ENCODE results near the gene TRAF7.
"Not testable (repeated sequence)": the region's sequence is repeated elsewhere in the genome, so short reads cannot be mapped to it uniquely, and the experiment has no call there.

Gene TRAF7

DNA sequence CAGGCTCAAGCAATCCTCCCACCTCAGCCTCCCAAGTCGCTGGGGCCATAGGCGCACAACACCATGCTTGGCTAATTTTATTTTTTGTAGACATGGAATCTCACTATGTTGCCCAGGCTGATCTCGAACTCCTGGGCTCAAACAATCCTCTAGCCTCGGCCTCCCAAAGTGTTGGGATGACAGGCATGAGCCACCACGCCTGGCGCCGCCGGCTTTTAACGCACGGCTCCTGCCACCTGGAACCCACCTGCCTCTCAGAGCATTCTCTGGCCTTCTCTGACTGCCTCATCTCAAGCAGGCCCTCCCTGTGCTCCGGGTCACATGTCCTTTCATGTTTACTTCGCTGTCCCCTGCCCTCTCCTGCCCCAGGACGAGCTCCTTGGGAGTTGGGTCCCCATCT lies 30.5 kb downstream of the TRAF7 start:
- no peak for DNase-seq

DNA sequence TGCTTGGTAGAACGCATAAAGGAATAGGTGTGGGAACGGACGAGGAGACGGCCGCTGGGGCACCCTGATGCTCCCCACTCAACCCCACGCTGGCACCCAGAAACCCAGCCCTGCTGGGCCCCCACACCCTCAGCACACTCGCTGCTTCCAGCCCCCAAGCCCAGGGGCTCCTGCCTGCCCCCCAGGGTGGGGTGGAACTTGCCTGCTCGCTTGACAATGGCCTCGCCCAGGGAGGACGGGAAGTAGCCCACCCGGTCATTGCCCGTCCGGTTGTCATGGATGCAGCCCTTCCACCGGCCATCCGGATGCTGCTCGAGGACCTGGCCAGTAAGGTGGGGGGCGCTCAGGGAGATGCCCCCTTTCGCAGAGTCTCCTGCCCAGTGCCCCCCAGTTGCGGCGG lies 30.9 kb downstream of the TRAF7 start:
- DNase-seq: no peak

DNA sequence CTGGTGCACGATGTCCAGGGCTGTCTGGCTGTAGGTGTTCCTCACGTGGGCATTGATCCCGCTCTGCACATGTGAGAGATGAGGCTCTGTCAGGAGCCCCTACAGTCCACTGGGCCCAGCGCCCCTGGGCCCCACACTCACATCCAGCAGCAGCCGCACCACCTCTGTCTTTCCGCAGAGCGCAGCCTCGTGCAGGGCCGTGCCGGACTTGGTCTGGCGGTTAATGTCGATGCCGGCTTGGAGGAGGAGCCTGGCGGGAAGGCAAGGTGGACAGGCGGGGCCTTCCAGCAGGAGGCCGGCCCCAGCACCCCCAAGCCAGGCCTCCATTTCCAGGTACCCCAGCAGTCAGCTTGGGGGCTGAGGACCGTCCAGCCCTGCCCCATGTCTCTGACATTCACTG lies 31.6 kb downstream of the TRAF7 start:
- DNase-seq: no peak

- DNase-seq: no peak
Observed at GRCh38 chr16:2188395-2188794, 32.8 kb downstream of the TRAF7 start.

DNA sequence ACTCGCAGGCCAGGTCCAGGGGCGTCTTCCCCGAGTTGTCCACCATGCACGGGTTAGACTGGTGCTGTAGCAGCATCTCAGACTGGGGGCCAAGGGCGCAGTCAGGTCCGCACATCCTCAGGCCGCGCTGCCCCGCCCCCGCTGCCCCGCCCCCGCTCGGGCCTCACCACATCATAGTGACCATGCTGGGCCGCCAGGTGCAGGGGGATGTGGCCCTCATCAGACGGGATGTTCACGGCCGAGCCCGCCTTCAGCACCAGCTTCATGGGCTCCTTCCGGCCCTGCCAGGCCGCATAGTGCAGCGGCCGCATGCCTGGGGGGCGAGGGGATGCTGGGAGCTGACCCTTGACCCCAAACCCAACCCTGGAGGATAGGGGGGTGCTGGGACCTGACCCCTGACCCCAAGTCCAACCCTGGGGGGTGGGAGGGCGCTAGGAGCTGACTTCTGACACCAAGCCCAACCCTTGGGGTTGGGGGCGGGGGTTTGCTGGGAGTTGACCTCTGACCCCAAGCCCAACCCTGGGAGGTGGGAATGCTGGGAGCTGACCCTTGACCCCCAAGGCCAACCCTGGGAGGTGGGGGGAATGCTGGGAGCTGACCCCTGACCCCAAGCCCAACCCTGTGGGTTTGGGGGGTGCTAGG lies 33.8 kb downstream of the TRAF7 start:
- DNase-seq: no peak

DNA sequence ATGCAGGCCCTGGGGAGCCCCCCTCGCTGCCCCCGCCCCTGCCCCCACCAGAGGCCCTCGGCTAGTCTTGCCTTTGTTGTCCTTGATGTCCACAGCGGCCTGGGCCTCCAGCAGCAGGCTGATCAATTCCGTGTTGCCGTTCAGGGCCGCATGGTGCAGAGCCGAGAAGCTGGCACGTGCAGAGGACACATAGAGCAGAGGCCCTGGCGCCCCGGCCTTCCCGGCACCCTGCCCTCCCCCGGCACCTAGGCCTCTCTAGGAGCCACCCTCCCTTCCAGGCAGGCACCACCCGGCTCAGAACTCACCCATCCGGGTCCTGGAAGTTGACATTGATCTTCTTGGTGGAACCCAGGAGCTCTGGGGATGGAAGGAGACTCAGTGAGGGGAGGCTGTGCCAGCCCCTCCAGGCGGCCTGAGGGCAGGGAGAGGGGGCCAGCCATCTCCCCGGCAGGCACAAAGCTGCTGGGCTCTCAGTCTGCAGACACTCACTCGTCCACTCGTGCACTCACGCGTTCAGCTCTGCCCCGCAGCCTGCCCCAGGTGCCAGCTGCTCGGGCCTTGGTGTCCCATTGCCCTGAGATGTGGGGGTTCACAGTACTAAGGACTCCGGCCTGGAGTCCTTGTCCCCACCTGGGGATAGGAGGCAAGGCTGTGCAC lies 34.5 kb downstream of the TRAF7 start:
- no peak for DNase-seq

DNA sequence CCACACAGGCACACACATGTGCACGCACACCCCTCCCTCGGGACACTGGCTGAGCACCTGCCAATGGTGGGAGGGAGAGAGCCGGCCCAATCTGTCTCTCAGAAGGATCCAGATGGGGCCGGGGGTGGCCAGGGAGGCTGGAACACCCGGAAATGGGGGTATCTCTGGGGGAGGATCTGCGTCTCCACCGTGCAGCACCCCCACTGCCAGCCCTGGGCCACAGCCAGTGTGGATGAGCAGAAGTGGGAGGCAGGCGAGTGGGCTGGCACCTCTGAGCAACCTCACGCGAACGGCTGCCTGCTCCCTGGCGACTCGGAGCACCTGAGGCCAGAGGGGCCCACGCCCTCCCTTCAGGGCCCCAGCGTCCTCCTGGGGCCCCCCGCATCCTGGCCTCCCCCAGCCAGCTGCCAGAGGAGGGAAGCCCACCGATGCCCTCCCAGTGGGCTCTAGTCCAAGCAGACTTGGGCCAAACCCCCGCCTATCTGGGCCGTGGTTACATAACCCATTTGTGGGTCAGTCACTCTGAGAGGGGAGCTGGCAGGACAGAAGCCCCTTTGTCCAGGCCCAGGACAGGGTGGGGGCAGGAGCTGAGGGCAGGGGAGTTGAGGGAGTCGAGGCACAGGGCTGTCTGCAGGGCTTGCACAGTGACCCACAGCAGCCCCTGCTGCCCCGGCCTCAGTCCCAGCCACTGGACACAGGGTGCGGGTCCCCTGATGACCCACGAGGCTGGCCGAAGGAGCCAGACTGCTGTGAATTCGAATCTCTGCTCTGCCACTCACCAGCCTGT lies 35.3 kb downstream of the TRAF7 start:
- no peak for DNase-seq

GRCh38 chr16:2191446-2191706 lies 35.8 kb downstream of the TRAF7 start:
- DNase-seq: no peak

GRCh38 chr16:2194166-2194834 lies 38.7 kb downstream of the TRAF7 start:
- peak; percentile 47 for DNase-seq

- peak; percentile 49 for DNase-seq
Observed at GRCh38 chr16:2194852-2195321, 39.3 kb downstream of the TRAF7 start.

DNA sequence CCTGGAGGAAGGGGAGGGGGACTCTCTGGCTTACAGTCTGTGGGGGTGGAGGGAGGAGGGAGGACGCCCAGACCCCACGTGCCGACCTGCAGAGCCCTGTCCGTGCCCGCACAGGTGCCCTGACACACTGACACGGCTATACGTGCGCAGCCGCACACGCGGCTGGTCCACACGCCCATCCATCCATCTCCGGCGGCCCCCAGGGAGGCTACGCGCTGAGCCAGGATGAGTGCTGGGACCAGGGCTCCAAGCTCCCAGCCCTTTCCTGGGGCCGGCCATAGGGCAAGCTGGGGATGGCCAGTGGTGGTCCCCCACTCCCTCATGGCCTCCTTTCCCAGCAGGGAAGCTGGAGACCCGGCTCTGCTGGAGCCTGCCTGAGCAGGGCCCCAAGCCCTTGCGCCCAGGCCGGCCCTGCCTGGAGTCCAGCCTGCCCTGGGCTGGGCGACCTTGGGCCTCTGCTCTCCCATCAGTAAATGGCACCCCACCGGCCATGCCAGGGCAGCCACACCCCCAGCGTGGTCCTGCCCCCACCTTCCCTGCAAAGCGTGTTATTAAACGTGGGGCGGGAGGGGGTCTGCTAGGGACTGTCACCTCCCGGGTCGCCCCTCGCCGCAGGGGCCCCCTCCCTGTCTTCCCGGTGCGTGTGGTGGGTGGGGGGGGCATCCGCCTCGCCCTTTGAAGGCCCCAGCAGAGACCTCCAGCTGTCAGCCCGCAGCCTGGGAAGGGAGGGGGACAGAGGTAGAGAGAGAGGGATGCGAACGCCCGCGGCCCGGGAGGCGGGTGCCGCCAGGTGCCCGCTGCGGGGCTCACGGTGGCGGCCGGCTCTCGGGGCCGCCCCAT lies 40.0 kb downstream of the TRAF7 start:
- no peak for DNase-seq

GRCh38 chr16:2196162-2196980 lies 40.8 kb downstream of the TRAF7 start, which contains the start of gene CASKIN1:
Gene CASKIN1 (minus strand): TSS chr16:2196605. CDS start chr16:2196432, 173 bp downstream.
- no peak for DNase-seq

DNA sequence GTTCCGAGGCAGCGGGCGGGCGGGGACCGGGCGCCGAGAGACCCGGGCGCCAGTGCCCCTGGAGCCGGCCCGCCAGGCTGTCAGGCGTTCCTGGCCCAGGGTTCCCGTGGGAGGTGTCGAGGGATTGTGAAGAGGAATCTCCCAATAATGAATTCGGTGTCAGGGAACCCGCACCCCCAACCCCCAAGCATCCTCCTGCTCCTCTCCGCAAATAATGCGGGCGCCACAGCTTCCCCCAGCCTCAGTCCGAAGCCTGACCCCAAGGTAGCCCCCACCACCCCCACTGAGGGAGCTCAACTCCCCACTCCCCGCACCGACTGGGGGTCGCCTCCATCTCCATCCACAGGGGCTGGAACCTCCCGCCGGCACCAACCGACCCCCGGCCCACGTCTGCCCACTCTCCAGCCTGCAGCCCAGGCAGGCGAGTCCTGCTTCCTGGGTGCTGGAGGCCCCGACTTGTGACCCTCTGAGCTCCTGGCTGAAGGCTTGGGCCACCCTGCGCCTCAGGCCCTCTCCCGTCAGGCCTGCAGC lies 41.5 kb downstream of the TRAF7 start:
- DNase-seq: no peak

DNA sequence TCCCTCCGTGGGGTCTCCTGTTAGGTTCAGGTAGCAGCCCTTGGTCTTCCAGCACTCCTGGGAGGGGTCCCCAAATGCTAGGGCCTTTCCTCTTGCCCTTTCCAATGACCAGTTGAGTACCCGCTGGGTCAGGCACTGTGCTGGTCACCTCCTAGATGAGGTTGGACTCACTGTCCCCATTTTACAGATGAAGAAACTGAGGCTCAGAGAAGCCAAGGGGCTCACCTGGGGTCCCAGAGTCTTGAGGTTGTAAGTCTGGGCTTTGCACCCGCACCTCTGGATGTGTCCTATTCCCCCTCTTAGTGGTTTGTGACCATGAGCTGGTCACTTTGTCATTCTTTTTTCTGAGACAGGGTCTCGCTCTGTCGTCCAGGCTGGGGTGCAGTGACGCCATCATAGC lies 42.2 kb downstream of the TRAF7 start:
- no peak for DNase-seq

DNA sequence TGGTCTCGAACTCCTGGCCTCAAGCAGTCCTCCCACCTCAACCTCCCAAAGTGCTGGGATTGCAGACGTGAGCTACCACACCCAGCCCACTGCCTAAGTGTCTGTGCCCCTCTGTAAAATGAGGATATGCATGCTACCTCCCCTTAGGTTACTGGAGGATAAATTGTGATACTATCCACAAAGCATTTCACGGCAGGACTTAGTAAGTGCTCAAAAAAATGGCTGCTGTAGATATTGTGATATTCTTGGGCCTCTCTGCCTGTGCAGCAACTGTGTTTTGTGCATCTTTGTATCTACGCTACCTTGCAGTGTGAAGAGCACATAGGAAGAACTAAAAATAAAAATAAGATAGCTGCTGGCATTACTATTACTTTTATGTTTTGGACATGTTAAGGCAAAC lies 42.7 kb downstream of the TRAF7 start:
- no peak for DNase-seq

- no peak for DNase-seq
Observed at GRCh38 chr16:2199095-2199494, 43.5 kb downstream of the TRAF7 start.

DNA sequence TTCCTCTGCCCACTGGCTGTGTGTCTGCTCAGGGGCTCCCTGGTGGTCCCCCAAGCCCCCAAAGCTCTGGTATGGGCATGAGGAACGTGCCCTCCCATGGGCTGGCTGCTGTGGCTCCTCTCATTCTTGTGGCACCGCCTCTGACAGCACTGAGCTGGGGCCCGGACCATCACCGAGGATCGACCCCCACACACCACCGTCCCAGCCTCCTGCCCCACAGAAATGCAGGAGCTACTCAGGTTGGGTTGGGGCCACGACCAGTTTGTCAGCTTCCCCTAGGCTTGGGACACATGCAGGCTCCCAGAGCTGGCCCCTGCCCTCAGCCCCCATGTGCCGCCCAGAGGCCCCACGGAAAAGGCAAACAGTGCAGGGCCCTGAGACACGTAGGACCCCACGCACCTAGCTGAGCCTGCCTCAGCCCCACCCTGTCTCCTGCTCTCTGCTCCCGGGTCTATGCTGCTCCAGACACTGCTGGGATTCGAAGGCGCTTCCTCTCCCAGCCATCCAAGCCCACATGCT lies 44.1 kb downstream of the TRAF7 start:
- DNase-seq: no peak

GRCh38 chr16:2200313-2200712 lies 44.7 kb downstream of the TRAF7 start:
- no peak for DNase-seq

DNA sequence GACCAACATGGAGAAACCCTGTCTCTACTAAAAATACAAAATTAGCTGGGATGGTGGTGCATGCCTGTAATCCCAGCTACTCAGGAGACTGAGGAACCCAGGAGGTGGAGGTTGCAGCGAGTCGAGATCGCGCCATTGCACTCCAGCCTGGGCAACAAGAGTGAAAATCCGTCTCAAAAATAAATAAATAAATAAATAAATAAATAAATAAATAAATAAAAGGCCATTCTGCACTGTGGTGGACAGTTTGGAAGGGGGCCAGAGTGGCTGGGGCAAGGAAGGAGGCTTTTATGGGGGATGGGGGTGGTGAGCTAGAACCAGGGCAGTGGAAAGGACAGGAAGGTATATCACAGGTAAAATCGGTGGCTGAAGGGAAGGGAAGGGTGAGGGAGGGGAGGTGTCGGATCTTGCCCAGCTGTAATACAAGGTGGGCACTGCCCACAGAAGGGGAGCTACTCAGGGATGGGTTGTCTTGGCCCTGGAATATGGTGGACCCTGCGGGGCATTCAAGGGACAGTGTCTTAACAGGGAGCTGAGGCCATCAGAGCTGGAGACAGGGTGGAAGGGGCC lies 47.6 kb downstream of the TRAF7 start:
- not testable (repeated sequence) for DNase-seq

DNA sequence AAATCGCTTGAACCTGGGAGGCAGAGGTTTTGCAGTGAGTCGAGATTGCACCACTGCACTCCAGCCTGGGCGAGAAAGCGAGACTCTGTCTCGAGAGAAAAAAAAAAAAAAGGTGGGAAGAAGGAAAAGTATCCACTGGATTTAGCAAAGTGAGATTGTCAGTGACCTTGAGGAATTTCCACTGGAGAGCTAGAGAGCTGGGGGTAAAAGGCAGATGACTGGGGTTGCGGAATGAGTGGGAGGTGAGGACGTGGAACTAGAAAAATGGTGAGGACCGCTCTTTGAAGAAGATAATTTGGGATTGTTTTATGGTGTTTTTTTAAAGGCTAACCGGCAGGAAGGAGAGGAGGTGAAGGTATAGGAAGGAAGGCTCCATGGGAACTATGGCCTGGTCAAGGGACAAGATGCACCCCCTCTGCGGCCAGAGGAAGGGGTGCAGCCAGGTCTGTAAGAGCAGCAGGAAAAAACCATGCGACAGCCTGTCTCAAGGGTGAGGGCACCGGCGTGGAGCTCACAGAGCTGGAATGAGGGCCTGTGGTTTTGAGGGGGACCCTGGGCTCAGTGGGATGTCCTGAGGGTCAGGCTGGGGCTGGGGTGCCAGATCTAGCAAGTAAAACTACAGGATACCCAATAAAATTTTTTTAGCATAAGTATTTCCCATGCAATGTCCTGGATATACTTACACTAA lies 49.0 kb downstream of the TRAF7 start:
- DNase-seq: no peak
